ENCODE measurements around the gene PRR7.
"Not testable (repeated sequence)": the region's sequence is repeated elsewhere in the genome, so short reads cannot be mapped to it uniquely, and the experiment has no call there.

PRR7 gene

DNA sequence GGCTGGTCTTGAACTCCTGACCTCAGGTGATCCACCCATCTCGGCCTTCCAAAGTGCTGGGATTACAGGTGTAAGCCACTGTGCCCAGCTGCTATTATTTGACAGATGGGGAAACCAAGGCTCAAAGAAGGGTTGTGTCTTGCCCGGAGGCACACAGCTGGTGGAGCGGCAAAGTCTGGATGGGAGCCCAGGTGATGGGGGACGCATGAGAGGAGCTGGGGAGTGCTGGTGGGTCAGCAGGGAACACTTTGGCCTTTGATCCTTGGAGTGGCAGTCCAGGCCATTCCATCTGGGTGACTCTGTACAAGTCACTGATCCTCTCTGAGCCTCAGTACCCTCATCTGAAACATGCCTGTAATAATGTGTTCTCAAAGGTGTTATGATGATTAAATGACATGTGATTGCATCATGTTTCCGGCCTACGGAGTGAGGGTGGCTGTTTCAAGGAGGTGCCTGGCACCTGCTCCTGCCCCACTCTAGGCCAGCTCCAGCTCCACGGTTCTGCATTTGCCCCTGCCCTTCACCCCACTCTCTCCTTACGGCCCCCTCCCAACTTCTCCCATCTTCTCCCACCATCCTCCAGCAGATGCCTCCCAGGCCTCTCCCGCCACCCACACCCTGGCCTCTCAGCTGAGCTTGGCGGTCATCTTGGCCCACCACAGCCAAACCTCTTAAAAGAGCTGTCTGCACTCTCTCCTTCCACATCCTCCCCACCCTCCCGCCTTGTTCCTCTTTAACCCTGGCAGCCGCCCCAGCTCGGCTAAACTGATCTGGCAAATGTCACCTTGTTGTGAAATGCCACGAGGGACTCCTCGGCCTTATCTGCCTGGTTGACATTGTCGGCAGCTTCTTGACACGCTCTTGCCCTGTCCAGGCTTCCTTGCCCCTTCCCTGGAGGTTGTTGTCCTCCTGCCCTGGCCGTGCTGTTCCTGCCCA lies 32.4 kb downstream of the PRR7 start:
- Histone ChIP-seq H3K27me3 (ENCODE audit: control insufficient read depth, insufficient read depth, low read length) (no peaks in the 10 kb centered on the region), H3K4me3 (ENCODE audit: low read depth, low read length) (no peak overlapping the region), H3K9me3 (ENCODE audit: control insufficient read depth, insufficient read depth, low read length) (no peaks in the 10 kb centered on the region), H3K36me3 (ENCODE audit: control insufficient read depth, insufficient read depth, low read length) (peaks cover 11% of the 10 kb centered on the region), H3K9ac (ENCODE audit: low read depth, low read length) (no peak overlapping the region), H3K4me1 (ENCODE audit: control insufficient read depth, insufficient read depth, low read length) (peaks cover 7% of the 10 kb centered on the region)

DNA sequence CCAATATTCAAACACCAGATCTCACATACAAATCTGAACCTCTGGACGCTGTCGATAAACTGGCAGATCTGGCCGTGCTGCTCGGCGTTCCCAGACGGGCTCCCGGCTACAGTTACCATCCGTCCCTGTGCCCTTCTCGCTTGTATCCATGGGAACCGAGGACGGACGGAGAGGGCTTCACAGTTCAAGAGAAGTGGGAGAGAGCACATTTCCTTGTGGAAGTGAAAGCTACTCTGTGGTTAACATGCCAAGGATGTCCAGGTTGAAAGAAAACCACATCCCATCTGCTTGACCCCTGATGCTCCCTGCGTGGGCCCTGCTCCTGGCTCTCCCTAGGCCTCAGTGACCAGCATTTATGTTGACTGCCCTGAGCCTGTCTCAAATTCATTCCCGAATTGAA lies 33.2 kb downstream of the PRR7 start:
- Histone ChIP-seq H3K9ac (ENCODE audit: low read depth, low read length) (no peak overlapping the region), H3K4me1 (ENCODE audit: control insufficient read depth, insufficient read depth, low read length) (no peaks in the 10 kb centered on the region), H3K27me3 (ENCODE audit: control insufficient read depth, insufficient read depth, low read length) (no peaks in the 10 kb centered on the region), H3K36me3 (ENCODE audit: control insufficient read depth, insufficient read depth, low read length) (peaks cover 13% of the 10 kb centered on the region), H3K4me3 (ENCODE audit: low read depth, low read length) (no peak overlapping the region), H3K9me3 (ENCODE audit: control insufficient read depth, insufficient read depth, low read length) (no peaks in the 10 kb centered on the region)

DNA sequence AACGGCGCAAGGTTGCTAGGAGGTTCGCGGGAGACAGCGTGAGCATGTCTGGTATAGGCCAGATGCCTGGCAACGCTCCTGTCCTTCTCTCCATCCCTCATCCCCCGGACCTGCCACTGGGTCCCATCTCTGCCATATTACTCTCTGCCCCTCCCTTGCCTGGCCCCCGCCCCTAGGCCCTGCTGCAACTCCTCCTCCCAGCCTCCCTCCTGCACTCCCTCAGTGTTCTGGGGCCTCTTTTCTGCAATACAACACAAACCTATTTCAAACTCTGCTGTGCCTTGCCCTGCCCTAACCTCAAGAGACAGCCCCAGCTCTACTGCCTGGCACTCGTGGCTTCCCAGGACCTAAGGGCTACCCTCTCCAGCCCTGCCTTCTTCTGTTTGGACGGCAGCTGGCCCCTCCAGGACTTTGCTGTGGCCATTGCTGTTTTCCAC lies 35.8 kb downstream of the PRR7 start:
- H3K27me3 ChIP-seq (ENCODE audit: control insufficient read depth, insufficient read depth, low read length), result no peaks in the 10 kb centered on the region
- no peaks in the 10 kb centered on the region for H3K4me1 ChIP-seq (ENCODE audit: control insufficient read depth, insufficient read depth, low read length)
- peaks cover 23% of the 10 kb centered on the region for H3K36me3 ChIP-seq (ENCODE audit: control insufficient read depth, insufficient read depth, low read length)
- H3K9me3 ChIP-seq (ENCODE audit: control insufficient read depth, insufficient read depth, low read length), result no peaks in the 10 kb centered on the region
- no peak overlapping the region for H3K4me3 ChIP-seq (ENCODE audit: low read depth, low read length)
- no peak overlapping the region for H3K9ac ChIP-seq (ENCODE audit: low read depth, low read length)

DNA sequence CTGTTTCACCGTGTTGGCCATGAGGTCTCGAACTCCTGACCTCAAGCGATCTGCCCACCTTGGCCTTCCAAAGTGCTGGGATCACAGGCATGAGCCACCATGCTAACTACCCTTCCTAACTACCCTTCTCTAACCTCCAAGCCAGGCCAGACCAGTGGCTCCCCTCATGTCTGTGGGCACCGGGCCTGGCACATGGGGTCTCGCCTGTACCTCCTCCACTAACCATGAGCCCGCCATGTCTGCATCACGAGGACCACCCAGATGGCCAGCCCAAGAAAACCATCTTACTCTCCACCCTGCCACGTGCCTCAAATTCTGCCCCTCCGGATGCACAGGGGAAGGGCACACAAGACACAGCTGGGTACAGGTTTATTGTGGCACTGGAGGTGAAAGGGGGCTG lies 36.4 kb downstream of the PRR7 start:
- Histone ChIP-seq H3K9ac (ENCODE audit: low read depth, low read length) (no peak overlapping the region), H3K36me3 (ENCODE audit: control insufficient read depth, insufficient read depth, low read length) (peaks cover 30% of the 10 kb centered on the region), H3K9me3 (ENCODE audit: control insufficient read depth, insufficient read depth, low read length) (no peaks in the 10 kb centered on the region), H3K4me3 (ENCODE audit: low read depth, low read length) (no peak overlapping the region), H3K27me3 (ENCODE audit: control insufficient read depth, insufficient read depth, low read length) (no peaks in the 10 kb centered on the region), H3K4me1 (ENCODE audit: control insufficient read depth, insufficient read depth, low read length) (no peaks in the 10 kb centered on the region)

DNA sequence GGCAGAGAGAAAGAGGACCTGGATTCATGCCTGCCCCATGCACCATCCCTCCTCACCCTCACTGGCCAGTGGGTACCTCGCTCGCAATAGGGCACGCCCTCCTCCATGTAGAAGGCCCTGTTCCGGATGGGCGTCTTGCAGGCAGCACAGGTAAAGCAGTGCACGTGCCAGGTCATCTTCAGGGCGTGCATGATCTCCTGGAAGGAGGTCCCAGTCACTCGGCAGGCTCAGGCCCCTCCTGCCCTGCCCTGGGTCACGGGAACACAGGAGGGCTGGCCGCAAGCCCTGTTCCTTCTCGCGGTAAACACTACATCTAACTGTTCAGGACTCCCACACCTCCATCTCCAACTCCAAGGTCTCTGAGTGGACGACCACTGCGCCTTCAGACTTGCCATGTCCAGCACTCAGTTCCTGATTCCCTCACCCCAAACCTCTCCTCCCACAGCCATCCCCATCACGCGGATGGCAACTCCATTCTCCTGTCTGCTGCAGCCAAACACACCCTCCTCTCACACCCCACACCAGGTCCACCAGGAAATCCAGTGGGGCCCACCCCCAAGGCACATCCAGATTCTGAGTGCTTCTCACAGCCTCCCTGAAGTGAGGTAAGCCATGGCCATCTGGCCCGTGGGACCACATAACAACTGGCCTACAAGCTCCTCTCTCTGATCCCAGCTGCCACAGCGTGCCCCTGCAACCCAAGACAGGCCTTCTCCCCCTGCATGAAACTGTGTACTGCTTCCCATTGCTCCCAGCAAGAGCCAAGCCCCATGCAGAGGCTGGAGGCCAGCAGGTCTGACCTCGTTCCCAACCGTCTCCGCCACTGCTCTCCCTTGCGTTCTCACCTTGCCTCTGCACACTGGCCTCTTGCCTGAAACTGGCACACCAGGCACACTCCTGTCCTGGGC lies 37.6 kb downstream of the PRR7 start:
- H3K9me3 ChIP-seq (ENCODE audit: control insufficient read depth, insufficient read depth, low read length), result no peaks in the 10 kb centered on the region
- no peak overlapping the region for H3K9ac ChIP-seq (ENCODE audit: low read depth, low read length)
- H3K4me3 ChIP-seq (ENCODE audit: low read depth, low read length), result no peak overlapping the region
- H3K27me3 ChIP-seq (ENCODE audit: control insufficient read depth, insufficient read depth, low read length), result no peaks in the 10 kb centered on the region
- H3K4me1 ChIP-seq (ENCODE audit: control insufficient read depth, insufficient read depth, low read length), result no peaks in the 10 kb centered on the region
- peaks cover 41% of the 10 kb centered on the region for H3K36me3 ChIP-seq (ENCODE audit: control insufficient read depth, insufficient read depth, low read length)

DNA sequence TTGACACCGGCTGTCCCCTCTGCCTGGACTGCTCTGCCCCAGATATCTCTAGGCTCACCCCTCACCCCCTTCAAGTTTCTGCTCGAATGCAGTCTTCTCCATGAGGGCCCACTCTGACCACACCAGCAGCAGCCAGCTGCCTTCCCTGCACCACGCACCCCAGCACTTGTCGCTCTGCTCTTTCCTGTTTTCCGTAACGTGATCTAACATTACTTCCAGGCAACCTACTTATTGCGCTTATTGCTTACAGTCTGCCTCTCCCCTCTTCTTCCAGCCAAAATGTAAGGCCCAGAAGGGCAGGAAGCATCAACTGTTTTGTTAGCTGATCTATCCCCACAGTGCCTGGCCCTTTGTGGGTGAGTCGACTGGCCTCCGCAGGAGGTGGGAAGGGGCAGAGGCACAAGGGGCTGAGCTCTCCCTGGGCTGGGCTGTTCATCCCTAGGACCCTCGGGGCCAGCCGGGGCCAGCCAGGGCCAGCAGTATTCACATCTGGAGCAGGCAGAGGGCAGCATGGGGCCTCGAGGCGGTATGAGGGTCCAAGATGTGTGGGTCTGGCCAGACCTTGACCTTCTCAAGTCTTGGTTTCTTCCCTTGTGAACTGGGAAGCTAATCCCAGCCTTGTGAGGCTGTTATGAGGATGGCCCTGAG lies 38.4 kb downstream of the PRR7 start:
- no peaks in the 10 kb centered on the region for H3K9me3 ChIP-seq (ENCODE audit: control insufficient read depth, insufficient read depth, low read length)
- no peaks in the 10 kb centered on the region for H3K4me1 ChIP-seq (ENCODE audit: control insufficient read depth, insufficient read depth, low read length)
- H3K4me3 ChIP-seq (ENCODE audit: low read depth, low read length), result no peak overlapping the region
- H3K9ac ChIP-seq (ENCODE audit: low read depth, low read length), result no peak overlapping the region
- no peaks in the 10 kb centered on the region for H3K27me3 ChIP-seq (ENCODE audit: control insufficient read depth, insufficient read depth, low read length)
- peaks cover 49% of the 10 kb centered on the region for H3K36me3 ChIP-seq (ENCODE audit: control insufficient read depth, insufficient read depth, low read length)

DNA sequence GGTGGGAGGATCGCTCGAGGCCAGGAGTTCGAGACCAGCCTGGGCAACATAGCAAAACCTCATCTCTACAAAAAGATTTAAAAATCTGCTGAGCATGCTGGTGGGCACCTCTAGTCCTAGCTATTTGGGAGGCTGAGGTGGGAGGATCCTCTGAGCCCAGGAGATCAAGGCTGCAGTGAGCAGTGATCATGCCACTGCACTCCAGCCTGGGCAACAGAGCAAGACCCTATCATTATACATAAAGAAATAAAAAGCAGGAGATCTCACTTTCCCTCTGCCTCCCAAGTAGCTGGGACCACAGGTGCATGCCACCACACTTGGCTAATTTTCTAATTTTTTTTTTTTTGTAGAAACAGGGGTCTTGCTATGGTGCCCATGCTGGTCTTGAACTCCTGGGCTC lies 39.1 kb downstream of the PRR7 start:
- not testable (repeated sequence) for H3K9me3 ChIP-seq (ENCODE audit: control insufficient read depth, insufficient read depth, low read length); H3K27me3 ChIP-seq (ENCODE audit: control insufficient read depth, insufficient read depth, low read length); H3K9ac ChIP-seq (ENCODE audit: low read depth, low read length); H3K4me3 ChIP-seq (ENCODE audit: low read depth, low read length); H3K4me1 ChIP-seq (ENCODE audit: control insufficient read depth, insufficient read depth, low read length)
- peaks cover 56% of the 10 kb centered on the region for H3K36me3 ChIP-seq (ENCODE audit: control insufficient read depth, insufficient read depth, low read length)

DNA sequence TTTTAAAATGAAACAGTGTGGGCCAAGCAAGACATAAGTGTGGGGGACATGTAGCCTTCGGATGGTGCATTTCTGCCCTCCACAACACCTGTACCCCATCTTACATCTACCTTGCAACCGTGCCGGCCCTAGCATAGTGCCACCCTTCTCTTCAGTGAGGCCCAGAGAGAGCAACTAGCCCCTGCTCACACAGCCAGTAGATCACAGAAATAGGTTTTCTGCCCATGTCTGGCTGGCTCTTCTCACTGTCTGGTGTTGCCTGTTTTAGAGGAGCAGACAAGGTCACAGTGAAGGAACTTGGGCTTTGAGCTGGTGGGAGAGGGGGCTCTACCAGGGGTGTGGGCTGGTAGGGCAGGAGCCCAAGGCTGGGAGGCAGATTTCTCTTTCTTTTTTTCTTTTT lies 39.6 kb downstream of the PRR7 start:
- Histone ChIP-seq H3K4me3 (ENCODE audit: low read depth, low read length) (no peak overlapping the region), H3K9me3 (ENCODE audit: control insufficient read depth, insufficient read depth, low read length) (no peaks in the 10 kb centered on the region), H3K9ac (ENCODE audit: low read depth, low read length) (no peak overlapping the region), H3K27me3 (ENCODE audit: control insufficient read depth, insufficient read depth, low read length) (no peaks in the 10 kb centered on the region), H3K36me3 (ENCODE audit: control insufficient read depth, insufficient read depth, low read length) (peaks cover 61% of the 10 kb centered on the region), H3K4me1 (ENCODE audit: control insufficient read depth, insufficient read depth, low read length) (peaks cover 2% of the 10 kb centered on the region)

DNA sequence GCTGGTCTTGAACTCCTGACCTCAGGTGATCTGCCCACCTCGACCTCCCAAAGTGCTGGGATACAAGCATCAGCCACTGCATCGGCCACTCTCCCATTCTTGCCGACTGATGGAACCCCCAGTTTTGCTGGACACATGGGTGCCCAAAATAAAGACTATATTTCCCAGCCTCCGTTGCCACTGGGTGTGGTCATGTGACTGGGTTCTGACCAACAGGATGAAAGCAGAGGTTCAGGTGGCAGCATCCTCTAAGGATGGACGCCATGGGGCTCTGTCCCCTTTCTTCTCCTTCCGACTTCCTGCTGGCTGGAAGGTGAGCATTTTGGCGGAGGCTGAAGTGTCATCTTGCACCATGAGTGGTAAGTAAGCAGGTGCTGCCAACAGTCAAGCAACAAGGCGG lies 40.5 kb downstream of the PRR7 start:
- Histone ChIP-seq H3K4me1 (ENCODE audit: control insufficient read depth, insufficient read depth, low read length) (peaks cover 3% of the 10 kb centered on the region), H3K9me3 (ENCODE audit: control insufficient read depth, insufficient read depth, low read length) (no peaks in the 10 kb centered on the region), H3K4me3 (ENCODE audit: low read depth, low read length) (no peak overlapping the region), H3K36me3 (ENCODE audit: control insufficient read depth, insufficient read depth, low read length) (peaks cover 62% of the 10 kb centered on the region), H3K9ac (ENCODE audit: low read depth, low read length) (no peak overlapping the region), H3K27me3 (ENCODE audit: control insufficient read depth, insufficient read depth, low read length) (no peaks in the 10 kb centered on the region)

DNA sequence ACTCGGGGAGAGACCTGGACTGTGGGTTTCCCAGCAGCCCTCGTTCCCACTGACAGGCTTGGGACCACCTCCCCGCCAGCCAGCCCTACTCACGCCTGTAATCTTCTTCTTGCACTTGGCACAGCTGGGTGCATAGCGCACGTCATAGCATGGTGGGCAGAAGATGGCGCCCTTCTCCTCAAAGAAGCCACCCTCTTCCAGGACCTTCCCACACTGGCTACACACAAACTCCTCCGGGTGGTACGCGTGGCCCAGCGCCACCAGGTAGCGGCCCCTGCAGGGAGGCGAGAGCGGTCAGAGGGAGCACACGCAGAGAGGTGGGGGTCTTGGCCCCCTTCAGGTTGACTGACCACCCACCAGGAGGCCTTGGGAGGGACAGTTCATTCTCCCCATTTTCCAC lies 41.4 kb downstream of the PRR7 start:
- Histone ChIP-seq H3K4me3 (ENCODE audit: low read depth, low read length) (no peak overlapping the region), H3K9me3 (ENCODE audit: control insufficient read depth, insufficient read depth, low read length) (no peaks in the 10 kb centered on the region), H3K4me1 (ENCODE audit: control insufficient read depth, insufficient read depth, low read length) (peaks cover 3% of the 10 kb centered on the region), H3K9ac (ENCODE audit: low read depth, low read length) (no peak overlapping the region), H3K36me3 (ENCODE audit: control insufficient read depth, insufficient read depth, low read length) (peaks cover 63% of the 10 kb centered on the region), H3K27me3 (ENCODE audit: control insufficient read depth, insufficient read depth, low read length) (no peaks in the 10 kb centered on the region)

DNA sequence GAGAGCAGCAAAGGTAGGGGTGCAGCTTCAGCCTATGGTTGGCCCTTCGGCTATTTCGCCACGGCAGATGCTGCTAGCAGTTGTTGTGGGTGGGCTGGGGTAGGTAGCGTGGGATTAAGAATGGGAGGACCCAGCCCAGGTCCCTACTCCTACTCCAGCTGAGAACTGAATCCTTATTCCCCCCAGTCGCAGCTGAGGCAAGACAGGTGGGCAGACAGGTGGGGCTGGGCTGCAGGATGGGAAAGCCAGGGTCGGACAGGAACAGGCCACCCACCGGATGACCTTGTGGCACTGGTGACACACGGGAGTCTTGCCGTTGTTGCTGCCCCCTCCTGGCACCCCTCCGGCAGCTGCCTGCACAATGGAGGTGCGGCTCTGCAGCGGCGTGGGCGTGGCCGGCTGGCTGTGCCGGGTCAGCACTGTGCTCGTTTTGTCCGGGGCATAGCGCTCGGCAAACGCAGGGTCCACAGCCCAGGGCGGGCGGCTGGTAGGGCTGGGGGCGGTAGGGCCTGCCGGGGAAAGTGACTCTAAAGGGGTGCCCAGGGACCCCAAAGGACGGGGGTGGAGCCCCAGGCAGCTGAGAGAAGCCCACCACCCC lies 42.6 kb downstream of the PRR7 start:
- Histone ChIP-seq H3K36me3 (ENCODE audit: control insufficient read depth, insufficient read depth, low read length) (peaks cover 53% of the 10 kb centered on the region), H3K27me3 (ENCODE audit: control insufficient read depth, insufficient read depth, low read length) (no peaks in the 10 kb centered on the region), H3K9me3 (ENCODE audit: control insufficient read depth, insufficient read depth, low read length) (no peaks in the 10 kb centered on the region), H3K9ac (ENCODE audit: low read depth, low read length) (no peak overlapping the region), H3K4me1 (ENCODE audit: control insufficient read depth, insufficient read depth, low read length) (peaks cover 3% of the 10 kb centered on the region), H3K4me3 (ENCODE audit: low read depth, low read length) (no peak overlapping the region)

All from iPS-15b (cell line).